Daoy (cell line): ENCODE results near the gene SHCBP1L. TPM values are rescaled to one million over a fixed set of nuclear protein-coding genes. Genes with fewer than 3 reads are reported as not detected.

Experiments
- DNase-seq: peaks from one replicate; pipeline ENCODE4 v3.0.0-alpha.2; 2015; ENCODE audit warnings: low read depth
- total RNA-seq: library from RNA; depleted of rRNA; stranded (reverse); fragments of >200 nt; shearing (Covaris generic); gene quantifications from 2 replicates; pipeline ENCODE4 v1.2.3, GENCODE V29; 2014

The SHCBP1L gene
- total RNA-seq, 1 experiment from 2014 or later = not detected

- DNase-seq = no peak
These were observed 61.9 kb downstream of the SHCBP1L start for GRCh38 chr1:182890927-182891610.

- DNase-seq = no peak
These were observed 63.0 kb downstream of the SHCBP1L start for GRCh38 chr1:182889997-182890396.

DNA sequence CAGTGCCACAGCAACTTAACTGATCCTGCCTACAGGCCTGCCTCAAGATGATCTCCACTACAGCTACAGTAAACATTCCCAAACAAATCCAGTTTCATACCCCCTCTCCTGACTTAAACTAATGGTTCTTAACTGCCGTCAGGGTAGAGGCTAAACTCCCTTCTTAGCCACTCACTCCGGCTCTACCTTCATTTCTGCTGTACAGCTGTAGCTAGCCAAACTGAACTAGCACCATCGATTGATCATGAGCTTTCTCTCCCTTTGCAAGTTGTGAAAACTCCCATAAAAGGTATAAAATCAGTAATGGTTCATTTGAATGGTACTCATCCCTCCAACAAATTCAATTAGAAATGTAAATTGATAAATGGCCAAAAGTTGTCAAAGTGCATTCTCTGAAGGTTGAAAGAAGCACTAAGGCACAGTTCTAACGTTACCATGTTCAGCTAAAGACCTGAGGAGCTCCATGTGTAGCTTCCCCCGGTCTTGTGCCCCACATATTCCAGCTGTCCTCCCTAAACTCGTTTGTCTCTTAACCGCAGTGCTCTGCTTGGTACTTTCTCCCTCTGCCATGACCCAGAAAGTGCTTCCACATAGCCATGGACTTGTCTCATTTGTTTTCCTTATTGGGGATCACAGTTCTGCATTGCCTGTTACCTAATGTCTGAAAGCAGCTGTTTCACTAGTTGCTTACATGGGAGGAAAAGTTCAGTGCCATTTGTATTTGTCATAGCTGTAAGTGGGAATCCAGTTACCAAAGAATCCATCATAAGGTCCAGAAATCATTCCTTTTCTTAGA lies 64.0 kb downstream of the SHCBP1L start:
- no peak for DNase-seq

DNA sequence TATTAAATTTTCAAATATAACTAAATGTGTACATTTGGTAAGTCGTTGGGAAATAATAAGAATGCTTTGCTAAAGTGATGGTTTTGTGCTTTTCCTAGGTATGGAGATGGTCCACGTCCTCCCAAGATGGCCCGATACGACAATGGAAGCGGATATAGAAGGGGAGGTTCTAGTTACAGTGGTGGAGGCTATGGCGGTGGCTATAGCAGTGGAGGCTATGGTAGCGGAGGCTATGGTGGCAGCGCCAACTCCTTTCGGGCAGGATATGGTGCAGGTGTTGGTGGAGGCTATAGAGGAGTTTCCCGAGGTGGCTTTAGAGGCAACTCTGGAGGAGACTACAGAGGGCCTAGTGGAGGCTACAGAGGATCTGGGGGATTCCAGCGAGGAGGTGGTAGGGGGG lies 66.0 kb downstream of the SHCBP1L start:
- no peak for DNase-seq

DNA sequence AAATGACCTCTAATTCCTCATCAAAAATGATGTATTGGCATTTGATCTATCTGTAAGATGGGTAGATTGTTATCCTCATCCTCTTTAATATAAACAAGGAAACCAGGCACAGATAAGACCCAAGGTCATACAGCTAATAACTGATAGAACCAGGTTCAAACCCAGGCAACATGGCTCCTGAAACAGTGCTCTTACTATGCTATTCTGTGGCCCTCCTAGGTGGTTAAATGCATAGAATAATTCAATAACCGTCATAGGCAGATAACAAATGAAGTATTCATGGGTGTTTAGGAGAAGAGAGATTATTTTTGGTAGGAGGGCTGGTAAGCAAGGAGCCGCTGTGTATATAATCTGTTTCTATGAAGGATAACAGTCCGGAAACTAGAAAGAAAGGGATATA lies 67.4 kb downstream of the SHCBP1L start:
- DNase-seq = no peak

DNA sequence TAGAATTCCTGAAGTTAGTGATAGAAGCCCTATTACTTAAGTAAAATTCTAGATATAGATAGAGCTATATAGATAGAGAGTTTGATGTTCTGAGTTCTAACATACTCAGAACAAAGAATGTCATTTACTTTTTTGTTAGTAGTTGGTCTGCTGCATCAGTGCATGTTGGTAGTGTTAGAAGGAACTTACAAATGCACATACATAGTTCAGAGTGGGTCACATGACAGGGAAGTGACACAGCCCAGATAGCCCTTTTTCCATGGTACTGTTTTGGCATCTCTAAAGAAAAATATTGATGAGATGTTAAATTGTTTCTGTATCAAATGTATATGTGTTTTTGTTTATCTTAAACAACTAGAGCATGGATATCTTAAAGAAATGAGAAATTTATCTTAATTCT lies 68.1 kb downstream of the SHCBP1L start:
- no peak for DNase-seq

- no peak for DNase-seq
These were observed 75.1 kb downstream of the SHCBP1L start for GRCh38 chr1:182877842-182878241.

GRCh38 chr1:182877331-182877730 lies 75.6 kb downstream of the SHCBP1L start:
- DNase-seq = no peak

DNA sequence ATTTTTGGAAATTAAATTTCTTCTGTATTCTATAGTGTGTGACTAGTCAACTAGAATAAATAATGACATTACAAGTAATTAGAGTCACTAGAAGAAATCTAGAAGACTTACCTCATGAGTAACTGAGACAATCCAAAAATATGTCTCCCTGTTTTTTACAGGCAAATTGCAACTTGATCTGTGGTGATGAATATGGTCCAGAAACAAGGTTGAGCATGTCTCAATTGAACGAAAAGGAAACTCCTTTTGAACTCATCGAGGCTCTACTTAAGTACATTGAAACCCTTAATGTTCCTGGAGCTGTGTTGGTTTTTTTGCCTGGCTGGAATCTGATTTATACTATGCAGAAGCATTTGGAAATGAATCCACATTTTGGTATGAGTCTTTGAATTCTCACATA lies 77.1 kb downstream of the SHCBP1L start:
- DNase-seq = no peak

GRCh38 chr1:182872881-182873280 lies 80.1 kb downstream of the SHCBP1L start:
- no peak for DNase-seq

- no peak for DNase-seq
These were observed 83.7 kb downstream of the SHCBP1L start for GRCh38 chr1:182869241-182869666.

- DNase-seq = no peak
These were observed 85.1 kb downstream of the SHCBP1L start for GRCh38 chr1:182867861-182868260.

DNA sequence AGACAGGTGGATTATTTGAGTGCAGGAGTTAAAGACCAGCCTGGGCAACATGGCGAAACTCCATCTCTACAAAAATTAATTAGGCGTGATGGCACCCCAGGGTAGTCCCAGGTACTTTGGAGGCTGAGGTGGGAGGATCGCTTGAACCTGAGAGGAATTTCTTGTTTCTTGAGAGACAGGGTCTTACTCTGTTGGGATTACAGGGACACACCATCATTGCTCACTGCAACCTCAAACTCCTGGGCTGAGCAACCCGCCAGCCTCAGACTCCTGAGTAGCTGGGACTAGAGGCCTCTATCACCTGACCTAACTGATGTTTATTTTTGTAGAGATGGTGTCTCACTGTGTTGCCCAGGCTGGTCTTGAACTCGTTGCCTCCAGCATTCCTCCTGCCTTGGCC lies 89.0 kb downstream of the SHCBP1L start:
- no peak for DNase-seq

- DNase-seq = no peak
These were observed 90.1 kb downstream of the SHCBP1L start for GRCh38 chr1:182862827-182863226.

- no peak for DNase-seq
These were observed 91.0 kb downstream of the SHCBP1L start for GRCh38 chr1:182861994-182862393.

- no peak for DNase-seq
These were observed 92.3 kb downstream of the SHCBP1L start for GRCh38 chr1:182860658-182861057.

GRCh38 chr1:182857212-182857611 lies 95.8 kb downstream of the SHCBP1L start:
- DNase-seq = no peak

- DNase-seq = no peak
These were observed 97.1 kb downstream of the SHCBP1L start for GRCh38 chr1:182855911-182856310.

DNA sequence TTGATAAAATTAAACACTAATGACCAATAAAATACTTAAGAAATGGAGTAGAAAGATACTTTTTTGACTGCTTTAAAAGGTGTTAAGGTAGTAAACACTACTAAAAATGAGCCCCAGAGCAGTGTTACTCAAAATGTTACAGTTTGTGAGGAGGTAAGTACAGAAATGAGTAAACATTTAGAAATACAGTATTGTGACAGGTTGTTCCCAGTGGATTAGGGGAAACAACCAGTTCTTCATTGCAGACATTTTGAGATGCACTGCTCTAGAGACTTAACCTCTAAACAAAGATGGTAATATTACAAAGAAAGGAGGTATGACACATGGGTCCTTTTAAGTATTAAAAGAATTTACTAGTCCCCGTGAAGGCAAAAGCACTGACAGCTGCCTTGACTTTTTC lies 101.1 kb downstream of the SHCBP1L start:
- no peak for DNase-seq

DNA sequence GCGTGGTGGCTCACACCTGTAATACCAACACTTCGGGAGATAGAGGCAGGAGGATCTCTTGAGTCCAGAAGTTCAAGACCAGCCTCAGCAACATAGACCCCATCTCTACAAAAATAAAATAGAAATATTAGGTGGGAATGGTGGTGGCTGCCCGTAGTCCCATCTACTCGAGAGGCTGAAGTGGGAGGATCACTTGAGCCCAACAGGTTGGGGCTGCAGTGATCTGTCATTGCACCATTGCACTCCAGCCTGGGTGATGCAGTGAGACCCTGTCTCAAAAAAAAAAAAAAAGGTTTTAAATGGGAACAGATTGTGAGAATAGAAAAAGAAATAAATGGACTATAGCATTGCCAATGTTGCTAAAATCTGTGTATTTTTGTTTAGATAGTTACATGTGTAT lies 102.6 kb downstream of the SHCBP1L start:
- DNase-seq = no peak
